HEK293 (cell line): ENCODE results near the gene MESD.

Experiments used
- CTCF ChIA-PET: fragments of 350-600 bp; formaldehyde crosslinking; extraction: SDS; loops from one replicate; lab custom pipeline; 2021; ENCODE audit warnings: antibody characterized with exemption; lab: Yijun Ruan, JAX
- POLR2A ChIA-PET: fragments of 300-600 bp; formaldehyde crosslinking; extraction: SDS; loops from one replicate; lab custom pipeline; 2020; ENCODE audit warnings: antibody characterized with exemption, inconsistent platforms; lab: Yijun Ruan, JAX
- H3K27ac ChIP-seq: fragments of 200-500 bp; sonication (Bioruptor generic); 2 replicates; pipeline ENCODE4 v1.5.1; 2014; ENCODE audit warnings: low read depth, low read length, control low read depth, inconsistent platforms; ENCODE audit errors: extremely low read depth
- H3K36me3 ChIP-seq, 2 experiments: fragments of 200-500 bp in 1 of 2; sonication (Bioruptor generic) in 1 of 2; 1 replicate in 1 of 2; 2 replicates in 1 of 2; pipeline ENCODE4 v1.5.1; 2014 to 2017; ENCODE audit warnings: inconsistent platforms in 2 of 2, low read length in 2 of 2; ENCODE audit not compliant: control insufficient read depth in 2 of 2, insufficient read depth in 1 of 2
- H3K4me1 ChIP-seq: fragments of 200-500 bp; sonication (Bioruptor generic); 2 replicates; pipeline ENCODE4 v1.5.1; 2014; ENCODE audit warnings: mild to moderate bottlenecking, low read length, inconsistent platforms; ENCODE audit not compliant: control insufficient read depth, insufficient read depth
- H3K4me3 ChIP-seq: 2 replicates; pipeline ENCODE4 v1.5.1; 2011; ENCODE audit warnings: low read depth, mild to moderate bottlenecking, control low read depth, low read length, moderate library complexity
- H3K9me3 ChIP-seq: fragments of 200-500 bp; sonication (Bioruptor generic); 2 replicates; pipeline ENCODE4 v1.5.1; 2014; ENCODE audit warnings: low read depth, low read length, inconsistent platforms; ENCODE audit not compliant: control insufficient read depth, insufficient read depth
- HOXD13 ChIP-seq: sonication (generic); formaldehyde crosslinking; IDR thresholded peaks from 2 replicates; pipeline ENCODE4 v1.8.0; 2022; ENCODE audit warnings: missing genetic modification reagents, borderline replicate concordance
- PRDM4 ChIP-seq: fragments of 450-650 bp; formaldehyde crosslinking; IDR thresholded peaks from 2 replicates; pipeline ENCODE4 v1.5.1; 2017; ENCODE audit warnings: missing biosample characterization, missing genetic modification characterization
- PRDM6 ChIP-seq: fragments of 450-650 bp; formaldehyde crosslinking; IDR thresholded peaks from 2 replicates; pipeline ENCODE4 v1.5.1; 2017; ENCODE audit warnings: missing biosample characterization, missing genetic modification characterization
- ZBTB11 ChIP-seq: fragments of 450-650 bp; formaldehyde crosslinking; conservative IDR thresholded peaks from 2 replicates; pipeline ENCODE4 v1.5.1; 2016; ENCODE audit warnings: low read depth, missing biosample characterization, missing genetic modification characterization
- ZBTB21 ChIP-seq: fragments of 450-650 bp; formaldehyde crosslinking; IDR thresholded peaks from 2 replicates; pipeline ENCODE4 v1.5.1; 2017; ENCODE audit warnings: missing biosample characterization, missing genetic modification characterization
- ZNF121 ChIP-seq: fragments of 450-650 bp; formaldehyde crosslinking; IDR thresholded peaks from 2 replicates; pipeline ENCODE4 v1.5.1; 2016; ENCODE audit warnings: missing biosample characterization, missing genetic modification characterization
- ZNF600 ChIP-seq: fragments of 450-650 bp; formaldehyde crosslinking; IDR thresholded peaks from 2 replicates; pipeline ENCODE4 v1.5.1; 2016; ENCODE audit warnings: missing biosample characterization, missing genetic modification characterization
- ZNF791 ChIP-seq: fragments of 450-650 bp; formaldehyde crosslinking; IDR thresholded peaks from 2 replicates; pipeline ENCODE4 v1.5.1; 2016; ENCODE audit warnings: missing biosample characterization, missing genetic modification characterization

MESD gene

GRCh38 chr15:80986487-80986886 is 3.1 kb downstream of the MESD start (continued):
- TF ChIP-seq ZBTB11 (tag by site-specific recombination): no peak
- no peak for TF ChIP-seq ZBTB21 (tag by site-specific recombination)

GRCh38 chr15:80985981-80986380 is 3.6 kb downstream of the MESD start:
- POLR2A ChIA-PET: no interaction called here
- CTCF ChIA-PET: interaction anchor here (0.9 to 3.1 kb wide), 5 partner anchors 8 to 290 kb away, joined by 4 to 18 read pairs (median 7); no protein-coding TSS in a partner anchor

GRCh38 chr15:80984856-80985255 is 4.8 kb downstream of the MESD start:
- peaks cover 13% of the 10 kb centered on the region for H3K4me1 ChIP-seq
- CTCF ChIA-PET: interaction anchor here (0.9 to 3.1 kb wide), 4 partner anchors 7 to 291 kb away, joined by 4 to 18 read pairs (median 10); no protein-coding TSS in a partner anchor
- peak; percentile 79 for TF ChIP-seq ZNF600
- no peak for TF ChIP-seq PRDM4 (tag by site-specific recombination)
- POLR2A ChIA-PET: no interaction called here
- no peaks in the 10 kb centered on the region for H3K9me3 ChIP-seq
- peaks cover 8 to 10% of the 10 kb centered on the region in 2 experiments; a peak in 2 of 3 replicates for H3K36me3 ChIP-seq
- H3K4me3 ChIP-seq: no peak overlapping the region
- H3K27ac ChIP-seq: no peak overlapping the region

More at GRCh38 chr15:80985981-80986380, 3.6 kb downstream of the MESD start:
- Histone ChIP-seq H3K36me3 (peaks cover 4 to 10% of the 10 kb centered on the region in 2 experiments; a peak in 2 of 3 replicates), H3K4me3 (no peak overlapping the region), H3K4me1 (peaks cover 13% of the 10 kb centered on the region), H3K9me3 (no peaks in the 10 kb centered on the region), H3K27ac (no peak overlapping the region)
- no peak for TF ChIP-seq HOXD13 (CRISPR knock-in tag)
- TF ChIP-seq PRDM6: peak; percentile 21; the same call in 1 of the 2 replicates

GRCh38 chr15:80982839-80983238 is 6.8 kb downstream of the MESD start:
- peaks cover 20% of the 10 kb centered on the region for H3K4me1 ChIP-seq
- no peaks in the 10 kb centered on the region for H3K9me3 ChIP-seq
- no peak overlapping the region for H3K4me3 ChIP-seq
- TF ChIP-seq ZNF791 (no peak), ZNF121 (tag by site-specific recombination) (peak; percentile 65)
- TF ChIP-seq, all 188 proteins: peak for 1
- ChIA-PET CTCF (interaction anchor here (0.9 to 1.4 kb wide), 3 partner anchors 13 to 415 kb away, joined by 3 to 4 read pairs (median 3); no protein-coding TSS in a partner anchor), POLR2A (no interaction called here)
- no peak overlapping the region for H3K27ac ChIP-seq
- H3K36me3 ChIP-seq: peaks cover 10 to 19% of the 10 kb centered on the region in 2 experiments; a peak in 2 of 3 replicates
